ENCODE measurements around the gene PAGR1. TPM values are rescaled to one million over a fixed set of nuclear protein-coding genes. Genes with fewer than 3 reads are reported as not detected.
"Not testable (repeated sequence)": the region's sequence is repeated elsewhere in the genome, so short reads cannot be mapped to it uniquely, and the experiment has no call there.

Gene PAGR1
- polyA plus RNA-seq, 1 of the 3 experiments (the other 2 are of a cell fraction) = 57.7 TPM

GRCh38 chr16:29830774-29831173, 14.8 kb downstream of the PAGR1 start (continued):
- TF ChIP-seq YY1 (IDR thresholded peaks at IDR 0.05; ENCODE audit: low read depth) = no peak
- TF ChIP-seq FOSL2 (IDR thresholded peaks at IDR 0.05; ENCODE audit: borderline replicate concordance, low read depth) = no peak
- TF ChIP-seq SMC3 (IDR thresholded peaks at IDR 0.05; ENCODE audit: low read depth, low read length) = no peak
- no peak for TF ChIP-seq IRF3 (IDR thresholded peaks at IDR 0.05; ENCODE audit: low read depth, low read length)
- no peak for TF ChIP-seq EP300 (IDR thresholded peaks at IDR 0.05; ENCODE audit: borderline replicate concordance in 1 of 2, low read depth in 1 of 2, low read length in 1 of 2)
- no peak for TF ChIP-seq TEAD4 (IDR thresholded peaks at IDR 0.05; ENCODE audit: borderline replicate concordance, insufficient read depth)
- no peak for TF ChIP-seq USF2 (IDR thresholded peaks at IDR 0.05; ENCODE audit: borderline replicate concordance, low read depth, low read length)
- TF ChIP-seq REST (IDR thresholded peaks at IDR 0.05; ENCODE audit: low read depth, low read length) = no peak
- TF ChIP-seq FOXJ3 (CRISPR knock-in tag; IDR thresholded peaks at IDR 0.05) = no peak

- H3F3A ChIP-seq (replicated peaks; ENCODE audit: insufficient read depth) = no peaks in the 10 kb centered on the region
Measured at GRCh38 chr16:29831490-29831889, 15.5 kb downstream of the PAGR1 start.

GRCh38 chr16:29833219-29833618, 17.3 kb downstream of the PAGR1 start:
- CTCF ChIA-PET = interaction anchor here (1.5 to 3.0 kb wide), 3 partner anchors 15 to 30 kb away, joined by 5 to 8 read pairs (median 6); partner anchors contain the start of genes CDIPT and PAGR1
- DNase-seq; H3F3A ChIP-seq (replicated peaks; ENCODE audit: insufficient read depth); H4K20me1 ChIP-seq (ENCODE audit: insufficient read depth); H3K4me1 ChIP-seq (ENCODE audit: control insufficient read depth in 1 of 2, insufficient read depth in 2 of 2, low read depth in 1 of 2, low read length in 1 of 2); H3K4me2 ChIP-seq; H3K9me3 ChIP-seq; H3K4me3 ChIP-seq (ENCODE audit: low read depth in 2 of 2, low read length in 1 of 2); H3K27me3 ChIP-seq (ENCODE audit: insufficient read depth); H3K27ac ChIP-seq (ENCODE audit: low read depth in 2 of 2, low read length in 1 of 2); H3K9me2 ChIP-seq; H2AFZ ChIP-seq (ENCODE audit: low read depth); H3K9ac ChIP-seq: not testable (repeated sequence)
- POLR2A ChIA-PET = interaction anchor here (0.6 kb wide), 1 partner anchor 12 kb away, joined by 3 read pairs; no protein-coding TSS in a partner anchor
- Histone ChIP-seq H3K79me2 (ENCODE audit: insufficient read depth) (peaks cover 28% of the 10 kb centered on the region), H3K36me3 (replicated peaks in 1 of 2; ENCODE audit: control insufficient read depth in 1 of 2, insufficient read depth in 2 of 2, low read length in 1 of 2) (peaks cover 17 to 36% of the 10 kb centered on the region in 2 experiments)
- WGBS (ENCODE audit: low lambda C conversion rate) = 100% methylated on average over 4 of the region's 4 CpGs

More at GRCh38 chr16:29831490-29831889, 15.5 kb downstream of the PAGR1 start:
- ChIA-PET CTCF (no interaction called here), POLR2A (no interaction called here)
- 91% methylated on average over 1 of the region's 2 CpGs for WGBS (ENCODE audit: low lambda C conversion rate)
- Histone ChIP-seq H4K20me1 (ENCODE audit: insufficient read depth) (no peaks in the 10 kb centered on the region), H3K9me3 (no peaks in the 10 kb centered on the region), H3K79me2 (ENCODE audit: insufficient read depth) (peaks cover 46% of the 10 kb centered on the region), H3K9ac (no peak overlapping the region), H3K4me3 (ENCODE audit: low read depth in 2 of 2, low read length in 1 of 2) (no peak overlapping the region), H3K27me3 (ENCODE audit: insufficient read depth) (no peaks in the 10 kb centered on the region), H3K27ac (ENCODE audit: low read depth in 2 of 2, low read length in 1 of 2) (no peak overlapping the region), H3K36me3 (replicated peaks in 1 of 2; ENCODE audit: control insufficient read depth in 1 of 2, insufficient read depth in 2 of 2, low read length in 1 of 2) (peaks cover 9 to 25% of the 10 kb centered on the region in 2 experiments), H3K4me2 (no peak overlapping the region), H3K9me2 (no peaks in the 10 kb centered on the region), H3K4me1 (ENCODE audit: control insufficient read depth in 1 of 2, insufficient read depth in 2 of 2, low read depth in 1 of 2, low read length in 1 of 2) (no peaks in the 10 kb centered on the region), H2AFZ (ENCODE audit: low read depth) (no peak overlapping the region)
- no peak for DNase-seq
- TF ChIP-seq RFX5 (IDR thresholded peaks at IDR 0.05; ENCODE audit: low read length) (no peak), USF1 (IDR thresholded peaks at IDR 0.05; ENCODE audit: borderline replicate concordance, low read depth) (no peak), RAD21 (IDR thresholded peaks at IDR 0.05; ENCODE audit: low read length) (no peak), RCOR1 (IDR thresholded peaks at IDR 0.05; ENCODE audit: low read length) (no peak), PBX3 (IDR thresholded peaks at IDR 0.05) (no peak), MAX (IDR thresholded peaks at IDR 0.05; ENCODE audit: low read depth) (no peak), NRF1 (IDR thresholded peaks at IDR 0.05; ENCODE audit: low read depth, low read length) (no peak), GATA2 (CRISPR knock-in tag; IDR thresholded peaks at IDR 0.05) (no peak), EZH2phosphoT487 (IDR thresholded peaks at IDR 0.05; ENCODE audit: borderline replicate concordance, low read depth) (no peak), NFIC (IDR thresholded peaks at IDR 0.05; ENCODE audit: borderline replicate concordance) (no peak), TEAD4 (IDR thresholded peaks at IDR 0.05; ENCODE audit: borderline replicate concordance, insufficient read depth) (no peak)
